ENCODE measurements around the gene GRK5.

DNA sequence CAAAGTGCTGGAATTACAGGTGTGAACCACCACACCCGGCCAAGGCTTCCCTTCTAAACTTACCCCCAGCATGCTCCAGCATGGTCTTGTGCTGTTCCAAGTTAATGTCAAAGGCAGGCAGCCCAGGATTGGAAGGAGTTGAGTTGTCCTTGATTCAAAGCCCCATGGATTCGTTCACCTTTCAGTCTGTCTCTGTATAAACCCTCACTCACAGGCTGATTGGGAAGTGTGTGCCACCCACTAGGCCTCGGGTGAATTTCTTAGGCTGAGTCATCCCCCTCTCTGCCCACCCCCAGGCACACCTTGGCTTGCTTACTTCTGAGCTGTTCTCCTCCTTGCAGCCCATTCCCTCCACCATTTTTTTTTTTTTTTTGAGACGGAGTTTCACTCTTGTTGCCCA lies 15.5 kb upstream of the GRK5 start:
- TF ChIP-seq EP300 (IDR thresholded peaks at IDR 0.05; ENCODE audit: low read length) (no peak), SMARCA4 (IDR thresholded peaks at IDR 0.05) (no peak), EZH2 (IDR thresholded peaks at IDR 0.05; ENCODE audit: borderline replicate concordance, low read depth, low read length) (no peak), GABPA (tag; conservative IDR thresholded peaks at IDR 0.05; ENCODE audit: low read depth) (no peak), NFRKB (IDR thresholded peaks at IDR 0.05; ENCODE audit: low read depth) (no peak), SIN3A (IDR thresholded peaks at IDR 0.05; ENCODE audit: borderline replicate concordance in 2 of 2, control insufficient read depth in 1 of 2, low read depth in 2 of 2, low read length in 2 of 2) (no peak), YBX1 (IDR thresholded peaks at IDR 0.05) (no peak), SMC3 (conservative IDR thresholded peaks at IDR 0.05; ENCODE audit: insufficient read depth, low read depth, low read length) (no peak)
- TF ChIP-seq, protein P1, sequence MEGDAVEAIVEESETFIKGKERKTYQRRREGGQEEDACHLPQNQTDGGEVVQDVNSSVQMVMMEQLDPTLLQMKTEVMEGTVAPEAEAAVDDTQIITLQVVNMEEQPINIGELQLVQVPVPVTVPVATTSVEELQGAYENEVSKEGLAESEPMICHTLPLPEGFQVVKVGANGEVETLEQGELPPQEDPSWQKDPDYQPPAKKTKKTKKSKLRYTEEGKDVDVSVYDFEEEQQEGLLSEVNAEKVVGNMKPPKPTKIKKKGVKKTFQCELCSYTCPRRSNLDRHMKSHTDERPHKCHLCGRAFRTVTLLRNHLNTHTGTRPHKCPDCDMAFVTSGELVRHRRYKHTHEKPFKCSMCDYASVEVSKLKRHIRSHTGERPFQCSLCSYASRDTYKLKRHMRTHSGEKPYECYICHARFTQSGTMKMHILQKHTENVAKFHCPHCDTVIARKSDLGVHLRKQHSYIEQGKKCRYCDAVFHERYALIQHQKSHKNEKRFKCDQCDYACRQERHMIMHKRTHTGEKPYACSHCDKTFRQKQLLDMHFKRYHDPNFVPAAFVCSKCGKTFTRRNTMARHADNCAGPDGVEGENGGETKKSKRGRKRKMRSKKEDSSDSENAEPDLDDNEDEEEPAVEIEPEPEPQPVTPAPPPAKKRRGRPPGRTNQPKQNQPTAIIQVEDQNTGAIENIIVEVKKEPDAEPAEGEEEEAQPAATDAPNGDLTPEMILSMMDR (IDR thresholded peaks at IDR 0.05 in 2 of 3, conservative IDR thresholded peaks at IDR 0.05 in 1 of 3; ENCODE audit: insufficient read depth in 2 of 3, low read depth in 1 of 3, low read length in 3 of 3) = no peak
- TF ChIP-seq, protein P2, sequence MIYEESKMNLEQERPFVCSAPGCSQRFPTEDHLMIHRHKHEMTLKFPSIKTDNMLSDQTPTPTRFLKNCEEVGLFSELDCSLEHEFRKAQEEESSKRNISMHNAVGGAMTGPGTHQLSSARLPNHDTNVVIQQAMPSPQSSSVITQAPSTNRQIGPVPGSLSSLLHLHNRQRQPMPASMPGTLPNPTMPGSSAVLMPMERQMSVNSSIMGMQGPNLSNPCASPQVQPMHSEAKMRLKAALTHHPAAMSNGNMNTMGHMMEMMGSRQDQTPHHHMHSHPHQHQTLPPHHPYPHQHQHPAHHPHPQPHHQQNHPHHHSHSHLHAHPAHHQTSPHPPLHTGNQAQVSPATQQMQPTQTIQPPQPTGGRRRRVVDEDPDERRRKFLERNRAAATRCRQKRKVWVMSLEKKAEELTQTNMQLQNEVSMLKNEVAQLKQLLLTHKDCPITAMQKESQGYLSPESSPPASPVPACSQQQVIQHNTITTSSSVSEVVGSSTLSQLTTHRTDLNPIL (CRISPR knock-in tag; IDR thresholded peaks at IDR 0.05) = no peak
- TF ChIP-seq, protein P3, sequence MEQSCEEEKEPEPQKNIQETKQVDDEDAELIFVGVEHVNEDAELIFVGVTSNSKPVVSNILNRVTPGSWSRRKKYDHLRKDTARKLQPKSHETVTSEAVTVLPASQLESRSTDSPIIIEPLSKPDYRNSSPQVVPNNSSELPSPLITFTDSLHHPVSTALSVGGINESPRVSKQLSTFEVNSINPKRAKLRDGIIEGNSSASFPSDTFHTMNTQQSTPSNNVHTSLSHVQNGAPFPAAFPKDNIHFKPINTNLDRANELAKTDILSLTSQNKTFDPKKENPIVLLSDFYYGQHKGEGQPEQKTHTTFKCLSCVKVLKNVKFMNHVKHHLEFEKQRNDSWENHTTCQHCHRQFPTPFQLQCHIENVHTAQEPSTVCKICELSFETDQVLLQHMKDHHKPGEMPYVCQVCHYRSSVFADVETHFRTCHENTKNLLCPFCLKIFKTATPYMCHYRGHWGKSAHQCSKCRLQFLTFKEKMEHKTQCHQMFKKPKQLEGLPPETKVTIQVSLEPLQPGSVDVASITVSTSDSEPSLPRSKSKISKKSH (CRISPR knock-in tag; IDR thresholded peaks at IDR 0.05) = no peak
- TF ChIP-seq, protein P4, sequence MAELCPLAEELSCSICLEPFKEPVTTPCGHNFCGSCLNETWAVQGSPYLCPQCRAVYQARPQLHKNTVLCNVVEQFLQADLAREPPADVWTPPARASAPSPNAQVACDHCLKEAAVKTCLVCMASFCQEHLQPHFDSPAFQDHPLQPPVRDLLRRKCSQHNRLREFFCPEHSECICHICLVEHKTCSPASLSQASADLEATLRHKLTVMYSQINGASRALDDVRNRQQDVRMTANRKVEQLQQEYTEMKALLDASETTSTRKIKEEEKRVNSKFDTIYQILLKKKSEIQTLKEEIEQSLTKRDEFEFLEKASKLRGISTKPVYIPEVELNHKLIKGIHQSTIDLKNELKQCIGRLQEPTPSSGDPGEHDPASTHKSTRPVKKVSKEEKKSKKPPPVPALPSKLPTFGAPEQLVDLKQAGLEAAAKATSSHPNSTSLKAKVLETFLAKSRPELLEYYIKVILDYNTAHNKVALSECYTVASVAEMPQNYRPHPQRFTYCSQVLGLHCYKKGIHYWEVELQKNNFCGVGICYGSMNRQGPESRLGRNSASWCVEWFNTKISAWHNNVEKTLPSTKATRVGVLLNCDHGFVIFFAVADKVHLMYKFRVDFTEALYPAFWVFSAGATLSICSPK (IDR thresholded peaks at IDR 0.05; ENCODE audit: borderline replicate concordance) = no peak

Data from K562 (cell line).